Naive B cell (primary cell): ENCODE measurements around the gene EEF1A2. TPM values are rescaled to one million over a fixed set of nuclear protein-coding genes. Genes with fewer than 3 reads are reported as not detected.

ENCODE experiments used
- ATAC-seq, 2 donors: fragments of 150-1000 bp; cut with Tn5 transposase; 2 replicates each; pipeline ENCODE4 v1.10.0; 2021; ENCODE audit warnings: low read depth in 2 of 2, mild to moderate bottlenecking in 2 of 2, moderate library complexity in 2 of 2
- DNase-seq: peaks from one replicate; pipeline ENCODE4 v3.0.0; 2022
- H3K27ac Mint-ChIP-seq, 6 donors: one replicate each; pipeline ENCODE4 v1.8.0; 2020 to 2022; ENCODE audit warnings: mild to moderate bottlenecking in 6 of 6, mixed read lengths in 6 of 6, moderate library complexity in 5 of 6, inconsistent platforms in 2 of 6
- H3K27me3 Mint-ChIP-seq, 3 donors: one replicate each; pipeline ENCODE4 v1.8.0; 2021 to 2022; ENCODE audit warnings: mixed read lengths in 3 of 3, mild to moderate bottlenecking in 1 of 3
- H3K36me3 Mint-ChIP-seq, 2 donors: one replicate each; pipeline ENCODE4 v1.8.0; 2020 to 2022; ENCODE audit warnings: mixed read lengths in 2 of 2, inconsistent platforms in 1 of 2, mild to moderate bottlenecking in 1 of 2
- H3K4me1 Mint-ChIP-seq, 3 donors: one replicate each; pipeline ENCODE4 v1.8.0; 2020 to 2022; ENCODE audit warnings: mixed read lengths in 3 of 3, inconsistent platforms in 1 of 3, mild to moderate bottlenecking in 1 of 3, moderate library complexity in 1 of 3
- H3K4me3 Mint-ChIP-seq, 8 donors: one replicate each; pipeline ENCODE4 v1.8.0; 2020 to 2022; ENCODE audit warnings: mild to moderate bottlenecking in 8 of 8, mixed read lengths in 8 of 8, moderate library complexity in 8 of 8, inconsistent platforms in 2 of 8
- H3K9me3 Mint-ChIP-seq, 7 donors: one replicate each; pipeline ENCODE4 v1.8.0; 2020 to 2022; ENCODE audit warnings: mixed read lengths in 7 of 7, mild to moderate bottlenecking in 5 of 7, inconsistent platforms in 2 of 7, moderate library complexity in 1 of 7
- polyA plus RNA-seq, 6 donors: library from polyadenylated mRNA; unstranded; fragments of 300-500 nt; fragmentation: Illumina TruSeq; gene quantifications; one replicate each; pipeline ENCODE4 v1.2.3, GENCODE V29; 2021; ENCODE audit warnings: low read depth in 6 of 6

Gene EEF1A2
- polyA plus RNA-seq, 6 donors from 2014 or later: 0.12 to 1.4 (median 0.28) TPM; not detected in 2

- DNase-seq (no peak), ATAC-seq (no peak)
- Mint-ChIP-seq H3K36me3 (no peaks in the 10 kb centered on the region), H3K4me1 (peaks cover 25 to 55% (median 33%) of the 10 kb centered on the region in 3 donors), H3K27ac (peak overlapping the region in 1 of 6 donors; percentile 24), H3K4me3 (no peak overlapping the region), H3K9me3 (no peaks in the 10 kb centered on the region), H3K27me3 (no peaks in the 10 kb centered on the region)
Measured at GRCh38 chr20:63541371-63541770, 42.5 kb upstream of the EEF1A2 start.

- Mint-ChIP-seq H3K4me1 (peaks cover 20 to 52% (median 35%) of the 10 kb centered on the region in 3 donors), H3K27ac (peak overlapping the region in 1 of 6 donors; percentile 13)
Measured at GRCh38 chr20:63540417-63541186, 41.7 kb upstream of the EEF1A2 start.

GRCh38 chr20:63539441-63540370 lies 40.8 kb upstream of the EEF1A2 start:
- DNase-seq (no peak), ATAC-seq (no peak)
- H3K9me3 Mint-ChIP-seq: no peaks in the 10 kb centered on the region
- H3K4me3 Mint-ChIP-seq: peak overlapping the region in 6 of 8 donors; percentile 21 to 79 (median 40)
- no peaks in the 10 kb centered on the region for H3K36me3 Mint-ChIP-seq
- H3K27me3 Mint-ChIP-seq: no peaks in the 10 kb centered on the region
- H3K4me1 Mint-ChIP-seq: peaks cover 15 to 43% (median 28%) of the 10 kb centered on the region in 3 donors
- peak overlapping the region in 4 of 6 donors; percentile 29 to 89 (median 60) for H3K27ac Mint-ChIP-seq

More at GRCh38 chr20:63540417-63541186, 41.7 kb upstream of the EEF1A2 start:
- ATAC-seq: no peak
- Mint-ChIP-seq H3K9me3 (no peaks in the 10 kb centered on the region), H3K4me3 (peak overlapping the region in 2 of 8 donors; percentile 14 to 24), H3K36me3 (no peaks in the 10 kb centered on the region), H3K27me3 (no peaks in the 10 kb centered on the region)
- no peak for DNase-seq

GRCh38 chr20:63539092-63539430 lies 40.2 kb upstream of the EEF1A2 start:
- Mint-ChIP-seq H3K27ac (peak overlapping the region in 2 of 6 donors; percentile 36 to 49), H3K4me3 (peak overlapping the region in 4 of 8 donors; percentile 21 to 79 (median 26))
- DNase-seq: no peak

GRCh38 chr20:63538204-63539091 lies 39.6 kb upstream of the EEF1A2 start:
- no peaks in the 10 kb centered on the region for H3K36me3 Mint-ChIP-seq
- no peaks in the 10 kb centered on the region for H3K27me3 Mint-ChIP-seq
- no peaks in the 10 kb centered on the region for H3K9me3 Mint-ChIP-seq
- peak; percentile 35 to 43 for ATAC-seq
- DNase-seq: peak; percentile 48
- H3K4me3 Mint-ChIP-seq: peak overlapping the region; percentile 76 to 87 (median 81)
- peak overlapping the region; percentile 72 to 94 (median 86) for H3K27ac Mint-ChIP-seq
- H3K4me1 Mint-ChIP-seq: peaks cover 13 to 33% (median 19%) of the 10 kb centered on the region in 3 donors

More at GRCh38 chr20:63539092-63539430, 40.2 kb upstream of the EEF1A2 start:
- ATAC-seq: no peak
- Mint-ChIP-seq H3K9me3 (no peaks in the 10 kb centered on the region), H3K36me3 (no peaks in the 10 kb centered on the region), H3K27me3 (no peaks in the 10 kb centered on the region), H3K4me1 (peaks cover 15 to 39% (median 24%) of the 10 kb centered on the region in 3 donors)

- Mint-ChIP-seq H3K27ac (peak overlapping the region; percentile 72 to 94 (median 86)), H3K4me3 (peak overlapping the region; percentile 76 to 87 (median 81)), H3K27me3 (no peaks in the 10 kb centered on the region), H3K36me3 (no peaks in the 10 kb centered on the region), H3K4me1 (peaks cover 10 to 29% (median 16%) of the 10 kb centered on the region in 3 donors), H3K9me3 (no peaks in the 10 kb centered on the region)
- ATAC-seq (peak; percentile 84 to 88), DNase-seq (peak; percentile 94)
Measured at GRCh38 chr20:63537525-63538203, 38.8 kb upstream of the EEF1A2 start.

- Mint-ChIP-seq H3K27ac (peak within 1 kb of the TSS; percentile 72 to 94 (median 86)), H3K4me1 (peaks cover 9 to 26% (median 18%) of the 10 kb centered on the region in 3 donors), H3K9me3 (peaks cover 0 to 1% (median 0%) of the 10 kb centered on the region in 7 donors), H3K4me3 (peak within 1 kb of the TSS; percentile 76 to 87 (median 81)), H3K27me3 (peaks cover 0 to 3% (median 0%) of the 10 kb centered on the region in 3 donors), H3K36me3 (no peaks in the 10 kb centered on the region)
- no peak for DNase-seq
- peak; percentile 4 for ATAC-seq
Measured at GRCh38 chr20:63536997-63537524, 38.2 kb upstream of the EEF1A2 start, which contains the start of gene PTK6. Gene PTK6 (minus strand): TSS chr20:63537376. CDS start chr20:63537314, 62 bp downstream.

- peak overlapping the region in 1 of 6 donors; percentile 89 for H3K27ac Mint-ChIP-seq
- H3K4me3 Mint-ChIP-seq: peak overlapping the region in 5 of 8 donors; percentile 21 to 79 (median 47)
- no peak for DNase-seq
Measured at GRCh38 chr20:63536241-63536977, 37.5 kb upstream of the EEF1A2 start.

GRCh38 chr20:63534831-63535651 lies 36.2 kb upstream of the EEF1A2 start:
- Mint-ChIP-seq H3K36me3 (no peaks in the 10 kb centered on the region), H3K27me3 (peaks cover 0 to 7% (median 0%) of the 10 kb centered on the region in 3 donors), H3K4me3 (no peak overlapping the region), H3K27ac (no peak overlapping the region), H3K9me3 (peaks cover 0 to 2% (median 0%) of the 10 kb centered on the region in 7 donors), H3K4me1 (peaks cover 9 to 26% (median 21%) of the 10 kb centered on the region in 3 donors)
- DNase-seq: no peak
- ATAC-seq: no peak

More at GRCh38 chr20:63536241-63536977, 37.5 kb upstream of the EEF1A2 start:
- peaks cover 0 to 2% (median 0%) of the 10 kb centered on the region in 7 donors for H3K9me3 Mint-ChIP-seq
- H3K36me3 Mint-ChIP-seq: no peaks in the 10 kb centered on the region
- H3K27me3 Mint-ChIP-seq: peaks cover 0 to 7% (median 0%) of the 10 kb centered on the region in 3 donors
- H3K4me1 Mint-ChIP-seq: peaks cover 9 to 26% (median 21%) of the 10 kb centered on the region in 3 donors
- ATAC-seq: no peak

- Mint-ChIP-seq H3K4me1 (peaks cover 9 to 26% (median 21%) of the 10 kb centered on the region in 3 donors), H3K27ac (no peak overlapping the region), H3K9me3 (peaks cover 0 to 2% (median 0%) of the 10 kb centered on the region in 7 donors), H3K36me3 (no peaks in the 10 kb centered on the region), H3K4me3 (peak overlapping the region in 2 of 8 donors; percentile 22 to 63), H3K27me3 (peaks cover 0 to 7% (median 0%) of the 10 kb centered on the region in 3 donors)
- DNase-seq (no peak), ATAC-seq (no peak)
Measured at GRCh38 chr20:63534427-63534830, 35.5 kb upstream of the EEF1A2 start.
